ENCODE measurements around the gene MDM2.

The MDM2 gene

GRCh38 chr12:68899251-68899771, 91.3 kb downstream of the MDM2 start:
- TF ChIP-seq TAF1 (IDR thresholded peaks at IDR 0.05; ENCODE audit: borderline replicate concordance, insufficient read depth, low read length) = no peak
- TF ChIP-seq FOXP2 (optimal IDR thresholded peaks at IDR 0.05; ENCODE audit: borderline replicate concordance, extremely low read depth, extremely low read length, insufficient read depth) = no peak
- no peak for TF ChIP-seq SIN3A (IDR thresholded peaks at IDR 0.05; ENCODE audit: borderline replicate concordance, insufficient read depth, low read length)
- TF ChIP-seq POLR2AphosphoS5 (IDR thresholded peaks at IDR 0.05; ENCODE audit: low read depth, low read length) = no peak

- TF ChIP-seq FOXP2 (optimal IDR thresholded peaks at IDR 0.05; ENCODE audit: borderline replicate concordance, extremely low read depth, extremely low read length, insufficient read depth) = no peak
- TF ChIP-seq POLR2AphosphoS5 (IDR thresholded peaks at IDR 0.05; ENCODE audit: low read depth, low read length) = no peak
- no peak for TF ChIP-seq REST (IDR thresholded peaks at IDR 0.05; ENCODE audit: insufficient read depth in 1 of 2, low read depth in 2 of 2, low read length in 2 of 2)
- no peak for TF ChIP-seq TAF1 (IDR thresholded peaks at IDR 0.05; ENCODE audit: borderline replicate concordance, insufficient read depth, low read length)
- TF ChIP-seq SIN3A (IDR thresholded peaks at IDR 0.05; ENCODE audit: borderline replicate concordance, insufficient read depth, low read length) = no peak
Measured at GRCh38 chr12:68900241-68900640, 92.3 kb downstream of the MDM2 start.

All from PFSK-1 (cell line).